NCI-H1417 treated with DMSO at 0.1 percent for 48 hours (cell line): ENCODE data around the gene ELMO2.
A peak's percentile ranks its signal among the peaks of the same experiment; 100 is the strongest.

Source experiments
- DNase-seq: peaks from one replicate; lab custom pipeline; 2025; lab: John Stamatoyannopoulos, UW

Gene ELMO2

GRCh38 chr20:46406200-46406985 is at the start of gene ELMO2:
Gene ELMO2, minus strand, starts transcription at chr20:46406615. Its CDS starts 12,133 bp downstream, at chr20:46394482.
- peak; percentile 98 for DNase-seq

DNA sequence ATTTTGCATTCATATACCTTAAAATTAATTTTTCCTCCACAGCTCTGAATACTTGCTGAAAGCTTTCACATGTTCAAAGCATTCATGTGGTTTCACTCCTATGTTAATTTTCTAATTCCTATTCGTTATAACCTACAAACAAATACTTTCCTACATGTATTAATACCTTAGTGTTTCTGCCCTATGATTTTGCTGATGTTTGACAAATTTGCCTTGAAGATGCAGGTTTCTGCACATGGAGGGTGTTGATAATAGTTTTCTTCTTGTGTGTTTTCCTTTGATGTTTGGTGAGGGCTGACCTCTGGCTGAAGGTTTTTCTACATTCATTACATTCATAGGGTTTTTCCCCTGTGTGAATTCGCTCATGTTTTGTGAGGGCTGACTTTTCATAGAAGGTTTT is 49.3 kb upstream of the ELMO2 start:
- DNase-seq, result no peak

DNA sequence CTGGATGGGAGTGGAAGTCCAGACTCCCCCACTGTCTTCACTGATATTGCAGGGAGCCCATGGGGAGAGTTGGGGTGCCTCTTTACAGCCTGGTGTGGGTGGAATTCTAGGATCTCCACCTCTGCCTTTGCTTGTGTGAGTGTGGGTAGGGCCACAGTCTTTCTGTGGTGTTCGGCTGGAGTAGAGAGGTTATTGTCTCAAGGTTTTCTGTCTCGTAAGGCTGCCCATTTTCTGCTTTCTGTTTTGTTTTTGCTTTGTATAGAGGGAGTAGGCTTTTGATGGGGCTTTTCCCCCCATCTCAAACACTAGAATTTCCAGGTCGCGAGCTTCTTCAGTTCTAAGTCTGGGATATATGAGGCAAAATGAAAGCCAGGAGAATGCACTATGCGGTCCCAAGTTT is 40.4 kb upstream of the ELMO2 start:
- DNase-seq, result no peak

GRCh38 chr20:46439837-46440236 is 33.4 kb upstream of the ELMO2 start:
- no peak for DNase-seq

DNA sequence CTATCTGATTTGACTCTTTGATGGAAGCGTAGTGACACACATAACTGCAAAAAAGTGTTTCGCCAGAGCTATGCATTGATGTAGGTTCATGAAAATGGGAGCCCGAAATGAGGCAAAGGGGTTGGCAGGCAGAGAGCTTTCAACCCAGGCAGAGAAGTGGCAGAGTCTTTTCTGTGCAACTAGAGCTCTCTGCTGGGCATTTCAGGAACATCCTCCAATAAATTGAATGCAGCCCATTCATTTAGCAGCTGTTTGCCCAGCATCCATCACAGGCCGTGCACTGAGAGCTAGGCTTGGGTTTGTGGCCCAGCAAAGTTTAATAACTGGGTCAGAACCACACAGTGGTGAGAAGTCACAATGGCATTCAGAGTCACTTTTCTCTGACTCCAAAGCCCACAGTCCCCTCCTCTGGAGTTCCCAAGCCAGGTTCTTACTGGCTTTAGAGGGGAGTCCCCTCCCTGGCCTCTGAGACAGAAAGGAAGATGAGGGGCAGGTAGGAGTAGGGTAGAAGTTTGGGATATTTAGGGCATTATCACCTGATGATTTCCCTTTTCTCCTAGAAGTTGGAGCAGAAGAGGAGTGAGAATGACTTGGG is 31.8 kb upstream of the ELMO2 start:
- DNase-seq, result no peak

GRCh38 chr20:46435146-46435545 is 28.7 kb upstream of the ELMO2 start:
- DNase-seq, result no peak

DNA sequence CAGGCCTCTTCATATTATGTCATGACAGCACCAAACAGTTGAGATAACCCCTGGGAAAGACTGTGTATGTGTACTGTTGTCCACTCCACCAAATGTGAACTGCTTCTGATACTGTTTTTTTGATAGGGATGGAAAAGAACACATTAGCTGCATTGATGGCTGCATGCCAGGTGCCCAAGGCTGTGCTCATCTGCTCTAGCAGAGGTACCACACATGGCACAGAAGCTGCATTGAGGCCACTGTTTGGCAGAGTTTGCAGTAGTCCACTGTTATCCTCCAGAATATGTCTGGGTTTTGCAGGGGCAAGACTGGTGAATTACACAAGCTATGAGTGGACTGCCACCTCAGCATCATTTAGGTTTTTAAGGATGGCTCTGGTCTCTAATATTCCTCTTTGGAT is 28.2 kb upstream of the ELMO2 start:
- no peak for DNase-seq

DNA sequence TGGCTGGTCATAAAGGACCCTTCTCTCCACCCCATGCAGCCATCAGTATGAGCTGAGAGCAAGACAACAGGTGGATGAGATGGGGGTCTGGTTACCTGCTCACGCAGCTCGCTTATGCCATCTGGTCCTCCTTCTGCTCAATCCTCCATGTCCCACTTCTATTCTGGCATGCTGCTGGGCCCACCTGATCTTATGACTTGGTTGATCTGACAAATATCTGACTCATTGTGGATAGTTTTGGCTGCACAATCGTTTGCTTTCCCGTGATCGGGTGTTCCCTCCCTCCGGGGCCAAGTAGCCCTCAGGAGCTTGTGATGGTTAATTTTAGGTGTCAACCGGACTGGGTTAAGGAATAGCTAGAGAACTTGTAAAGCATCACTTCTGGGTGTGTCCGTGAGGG is 26.6 kb upstream of the ELMO2 start:
- DNase-seq, result no peak

- DNase-seq, result no peak
Measured at GRCh38 chr20:46430921-46431712, 24.7 kb upstream of the ELMO2 start.

GRCh38 chr20:46427384-46427783 is 21.0 kb upstream of the ELMO2 start:
- no peak for DNase-seq

- no peak for DNase-seq
Measured at GRCh38 chr20:46423882-46424482, 17.6 kb upstream of the ELMO2 start.

- no peak for DNase-seq
Measured at GRCh38 chr20:46423342-46423741, 16.9 kb upstream of the ELMO2 start.

DNA sequence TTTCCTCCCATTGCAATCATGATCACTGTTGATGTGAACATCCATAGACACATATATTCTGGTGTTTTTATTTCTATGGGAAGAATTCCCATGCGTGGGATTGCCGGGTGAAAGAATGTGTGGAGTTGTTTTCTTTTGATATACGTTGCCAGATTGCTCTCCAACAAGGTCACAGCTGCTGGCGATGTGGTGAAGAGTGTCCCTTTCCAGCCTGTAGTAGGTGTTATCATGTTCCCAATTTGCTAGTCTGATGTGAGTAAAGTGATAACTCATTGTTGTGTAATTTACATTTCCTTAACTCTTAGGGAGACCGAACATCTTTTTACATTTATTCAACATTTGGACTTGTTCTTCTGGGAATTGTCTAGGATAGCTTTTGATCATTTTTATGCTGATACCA is 14.5 kb upstream of the ELMO2 start:
- no peak for DNase-seq

DNA sequence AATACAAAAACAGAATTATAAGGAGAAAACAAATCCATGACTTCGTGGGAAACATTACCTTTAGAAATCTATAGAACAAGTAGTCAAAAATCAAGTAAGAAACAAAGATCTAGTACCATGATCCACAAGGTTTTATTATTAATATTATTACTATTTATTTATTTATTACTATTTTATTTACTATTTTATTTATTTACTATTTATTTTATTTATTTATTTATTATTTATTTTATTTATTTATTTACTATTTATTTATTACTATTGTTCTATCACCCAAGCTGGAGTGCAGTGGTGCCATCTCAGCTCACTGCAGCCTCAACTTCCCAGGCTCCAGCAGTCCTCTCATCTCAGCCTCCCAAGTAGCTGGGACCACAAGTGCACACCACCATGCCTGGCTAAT is 13.5 kb upstream of the ELMO2 start:
- DNase-seq, result no peak

GRCh38 chr20:46416839-46417238 is 10.4 kb upstream of the ELMO2 start:
- no peak for DNase-seq

- no peak for DNase-seq
Measured at GRCh38 chr20:46416421-46416820, 10.0 kb upstream of the ELMO2 start.

GRCh38 chr20:46415773-46416172 is 9.4 kb upstream of the ELMO2 start:
- DNase-seq, result no peak

GRCh38 chr20:46414608-46415007 is 8.2 kb upstream of the ELMO2 start:
- DNase-seq, result no peak

DNA sequence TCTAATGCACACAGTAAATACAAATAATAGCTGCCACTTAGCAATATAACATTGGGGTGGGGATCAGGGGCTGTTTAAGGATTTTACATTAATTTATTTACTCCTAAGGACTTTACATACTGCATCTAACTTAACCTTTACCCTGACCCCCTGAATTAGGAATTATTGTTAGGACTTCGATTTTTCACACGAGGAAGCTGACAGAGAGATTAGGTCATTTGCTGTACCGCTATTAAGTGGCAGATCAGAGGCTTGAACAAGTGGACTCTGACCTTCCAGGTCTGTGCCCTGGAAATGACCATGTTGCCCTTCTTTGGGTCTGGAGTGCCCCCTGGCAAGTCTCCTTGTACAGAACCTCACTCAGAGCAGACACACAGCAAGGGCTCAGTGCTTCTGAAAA is 5.2 kb upstream of the ELMO2 start:
- no peak for DNase-seq

DNA sequence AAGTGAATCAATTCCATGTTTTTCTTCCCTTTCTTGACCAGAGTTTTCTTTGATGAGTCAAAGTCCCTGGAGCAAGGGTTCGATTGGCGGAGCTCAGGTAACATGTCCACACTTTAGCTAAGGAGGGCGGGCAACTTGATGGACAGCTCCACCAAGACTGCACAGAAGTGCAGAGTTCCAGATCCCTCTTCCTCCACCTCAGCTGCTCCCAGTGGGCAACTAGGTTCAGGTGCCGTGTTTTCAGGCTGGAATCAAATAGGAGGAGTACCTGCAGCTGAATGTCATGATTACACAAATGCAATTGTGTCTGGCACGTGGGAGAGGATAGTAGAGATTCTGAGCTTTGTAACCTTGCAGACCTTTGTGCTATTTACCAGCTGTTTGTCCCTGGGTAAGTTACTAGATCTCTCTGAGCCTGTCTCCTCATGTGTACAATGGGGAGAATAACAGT is 1.9 kb upstream of the ELMO2 start:
- no peak for DNase-seq

DNA sequence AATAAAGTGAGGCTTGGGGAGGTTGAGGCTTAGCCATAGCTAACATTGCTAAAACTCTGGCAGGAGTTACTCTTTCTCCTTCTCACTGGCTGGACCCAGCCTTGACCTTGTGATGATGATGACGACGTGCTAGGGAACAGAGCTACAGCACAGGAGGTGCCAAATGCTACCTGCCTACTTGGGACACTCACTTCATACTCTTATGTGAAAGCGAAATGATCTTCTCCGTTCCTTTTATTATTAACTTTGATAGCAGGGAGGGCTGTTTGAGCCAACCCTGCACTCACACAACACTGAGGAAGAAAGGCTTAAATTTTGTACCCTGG is 1.2 kb upstream of the ELMO2 start:
- DNase-seq, result no peak

DNA sequence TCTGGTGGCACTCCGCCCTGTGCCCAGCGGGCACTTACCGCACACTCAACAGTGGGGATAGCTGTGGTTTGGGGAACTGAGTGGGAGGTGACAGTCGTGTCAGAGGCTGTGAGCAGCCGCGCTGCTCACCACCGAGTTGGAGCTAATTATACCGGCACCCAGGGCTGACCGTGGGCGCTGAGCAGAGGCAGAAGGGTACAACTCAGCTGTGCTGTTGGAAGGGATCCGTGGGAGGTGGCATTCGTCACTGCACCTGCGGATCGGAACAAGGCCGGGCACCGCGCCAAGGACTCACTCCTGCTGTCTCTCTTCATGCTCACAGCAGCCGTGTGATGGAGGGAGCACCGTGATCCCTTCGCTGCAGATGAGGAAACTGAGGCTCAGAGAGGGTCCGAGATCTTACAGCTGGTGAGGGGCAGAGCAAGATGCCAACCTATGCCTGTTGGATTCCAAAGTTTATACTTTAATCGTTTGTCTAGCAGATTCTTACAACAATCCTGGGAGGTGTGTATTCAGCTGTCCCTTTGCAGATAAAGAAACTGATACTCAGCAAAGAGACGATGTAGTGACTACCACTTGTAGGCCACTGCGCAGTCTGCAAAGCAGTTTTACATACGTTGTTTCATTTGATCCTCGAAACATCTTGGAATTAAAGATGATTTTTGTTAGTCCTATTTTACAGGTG is 713 bp upstream of the ELMO2 start:
- peak; percentile 61 for DNase-seq
